Endothelial cell of umbilical vein (primary cell): Measurements from ENCODE around the gene GTF2IRD1. TPM values are rescaled to one million over a fixed set of nuclear protein-coding genes. Genes with fewer than 3 reads are reported as not detected.

Experiments used
- BruUV-seq: library from RNA; stranded (reverse); fragments of 400-500 nt; replicated peaks from 2 replicates; lab custom pipeline; 2021; lab: Mats Ljungman, UMichigan
- CTCF ChIA-PET: fragments of 300-600, 350-600 bp; sonication (Branson Sonifier 250); formaldehyde crosslinking; loops from one replicate; lab custom pipeline; 2021; ENCODE audit warnings: antibody characterized with exemption, inconsistent platforms; lab: Charles Lee
- POLR2A ChIA-PET: fragments of 300-600, 350-600 bp; sonication (Branson Sonifier 250); formaldehyde crosslinking; loops from one replicate; lab custom pipeline; 2021; ENCODE audit warnings: antibody characterized with exemption, inconsistent platforms; lab: Charles Lee
- DNase-seq: peaks from one replicate; pipeline ENCODE4 v3.0.0-alpha.2; 2011; ENCODE audit warnings: low read depth, low spot score
- FAIRE-seq: peaks from 2 replicates; lab custom pipeline; 2011; peaks lifted over from hg19 to GRCh38; lab: Jason Lieb, UNC
- H2AFZ ChIP-seq: 2 replicates; pipeline ENCODE4 v1.6.0; 2012; ENCODE audit warnings: low read depth, low read length, control low read depth, inconsistent platforms
- H3K27ac ChIP-seq: 2 replicates; pipeline ENCODE4 v1.5.1; 2011; ENCODE audit warnings: low read depth, mild to moderate bottlenecking, control low read depth, low read length, moderate library complexity; ENCODE audit not compliant: insufficient read depth
- H3K27me3 ChIP-seq, 2 experiments: 2 replicates each; pipeline versions ENCODE4 v1.6.0 to v1.6.1; 2011; ENCODE audit warnings: low read length in 2 of 2, mixed read lengths in 1 of 2; ENCODE audit not compliant: control insufficient read depth in 2 of 2, insufficient read depth in 2 of 2
- H3K36me3 ChIP-seq, 2 experiments: 2 replicates in 1 of 2; 3 replicates in 1 of 2; pipeline ENCODE4 v1.5.1; 2011; ENCODE audit warnings: low read length in 2 of 2, mild to moderate bottlenecking in 1 of 2, moderate library complexity in 1 of 2; ENCODE audit not compliant: control insufficient read depth in 2 of 2, insufficient read depth in 2 of 2; ENCODE audit errors: extremely low read depth in 1 of 2
- H3K4me1 ChIP-seq: 3 replicates; pipeline ENCODE4 v1.5.1; 2011; ENCODE audit warnings: mild to moderate bottlenecking, low read length; ENCODE audit not compliant: control insufficient read depth, insufficient read depth; ENCODE audit errors: extremely low read depth
- H3K4me2 ChIP-seq: 2 replicates; pipeline ENCODE4 v1.6.1; 2011; ENCODE audit warnings: low read length, control low read depth, mixed read lengths; ENCODE audit not compliant: insufficient read depth
- H3K4me3 ChIP-seq, 3 experiments: fragments of 200-600 bp in 1 of 3; sonication (generic), shearing (Covaris generic) in 1 of 3; replicated peaks in 1 of 3; 2 replicates each; pipeline ENCODE4 v1.5.1; 2011 to 2016; ENCODE audit warnings: control low read depth in 3 of 3, low read length in 3 of 3, mild to moderate bottlenecking in 2 of 3, inconsistent platforms in 1 of 3, low read depth in 1 of 3, moderate library complexity in 1 of 3; ENCODE audit not compliant: insufficient read depth in 1 of 3
- H3K79me2 ChIP-seq: 2 replicates; pipeline ENCODE4 v1.6.0; 2012; ENCODE audit warnings: low read length, inconsistent platforms; ENCODE audit not compliant: control insufficient read depth, insufficient read depth
- H3K9ac ChIP-seq: replicated peaks from 2 replicates; pipeline ENCODE3; 2011; ENCODE audit warnings: low read length, control low read depth; ENCODE audit not compliant: insufficient read depth; ENCODE audit errors: extremely low read depth
- H3K9me1 ChIP-seq: replicated peaks from 3 replicates; pipeline ENCODE4 v1.6.0; 2011; ENCODE audit warnings: mild to moderate bottlenecking, low read length; ENCODE audit not compliant: control insufficient read depth, insufficient read depth; ENCODE audit errors: extremely low read depth
- H3K9me3 ChIP-seq: replicated peaks from 2 replicates; pipeline ENCODE4 v1.5.1; 2012; ENCODE audit warnings: low read length, inconsistent platforms; ENCODE audit not compliant: control insufficient read depth, insufficient read depth
- H4K20me1 ChIP-seq: replicated peaks from 2 replicates; pipeline ENCODE3; 2011; ENCODE audit warnings: mild to moderate bottlenecking, low read length; ENCODE audit not compliant: control insufficient read depth, insufficient read depth; ENCODE audit errors: extremely low read depth
- CTCF ChIP-seq, 2 donors: IDR thresholded peaks; 1 replicate in 1 of 2; 2 replicates in 1 of 2; pipeline ENCODE4 v1.5.1; 2011; ENCODE audit warnings: low read length in 2 of 2, mild to moderate bottlenecking in 2 of 2, moderate library complexity in 2 of 2, control low read depth in 1 of 2, inconsistent platforms in 1 of 2, low read depth in 1 of 2; ENCODE audit not compliant: insufficient read depth in 1 of 2; ENCODE audit errors: extremely low read depth in 1 of 2
- EZH2 ChIP-seq: IDR thresholded peaks from 2 replicates; pipeline ENCODE4 v1.6.1; 2012; ENCODE audit warnings: borderline replicate concordance, low read depth, mild to moderate bottlenecking, moderate library complexity, low read length, inconsistent platforms; ENCODE audit not compliant: severe bottlenecking
- FOS ChIP-seq: IDR thresholded peaks from 2 replicates; pipeline ENCODE4 v1.6.1; 2011; ENCODE audit warnings: mild to moderate bottlenecking, low read length, moderate library complexity, borderline replicate concordance; ENCODE audit not compliant: insufficient read depth
- GATA2 ChIP-seq: IDR thresholded peaks from 2 replicates; pipeline ENCODE4 v1.7.0; 2011; ENCODE audit warnings: low read depth, mild to moderate bottlenecking, moderate library complexity, mixed read lengths, low read length; ENCODE audit not compliant: insufficient read length, insufficient read depth
- JUN ChIP-seq: IDR thresholded peaks from 2 replicates; pipeline ENCODE4 v1.6.1; 2011; ENCODE audit warnings: borderline replicate concordance, low read depth; ENCODE audit not compliant: insufficient read length, insufficient read depth
- MYC ChIP-seq: IDR thresholded peaks from one replicate; pipeline ENCODE4 v1.6.1; 2011; ENCODE audit warnings: mild to moderate bottlenecking, low read depth, low read length
- POLR2A ChIP-seq: IDR thresholded peaks from 2 replicates; pipeline ENCODE4 v1.6.1; 2012; ENCODE audit warnings: low read depth, mild to moderate bottlenecking, control low read depth, low read length
- dilution Hi-C: fragments of 300-500 bp; cut with MboI; formaldehyde crosslinking; loops from one replicate; pipeline ENCODE4 v1.15.0; 2019; ENCODE audit warnings: low sequenced_read_pairs; ENCODE audit not compliant: extremely low pct_ligation_motif_present
- intact Hi-C: fragments of 100-400 bp; cut with micrococcal nuclease; formaldehyde crosslinking; loops from one replicate; pipeline ENCODE4 v1.10.0; 2022
- polyA plus RNA-seq, 4 experiments: library from polyadenylated mRNA; depleted of rRNA in 3 of 4; stranded (reverse) in 3 of 4; unstranded in 1 of 4; fragments of >200 nt; gene quantifications; 2 replicates each; pipeline versions ENCODE4 v1.2.1 to v1.2.3, GENCODE V29; 2011 to 2012; ENCODE audit warnings: missing spikeins in 1 of 4
- total RNA-seq: library from RNA; stranded (reverse); gene quantifications from 2 replicates; pipeline ENCODE4 v1.2.3, GENCODE V29; 2021

Gene GTF2IRD1
- total and polyA plus RNA-seq, 2 donors (not counting 3 experiments of a cell fraction or from before 2014, with no cell fraction given): 14.2 to 24.2 TPM

- FAIRE-seq: no peak
- no peak for TF ChIP-seq CTCF (IDR thresholded peaks at IDR 0.05; ENCODE audit: extremely low read depth in 1 of 2, insufficient read depth in 1 of 2, low read depth in 1 of 2, low read length in 2 of 2)
- no peak for TF ChIP-seq GATA2
- no peaks in the 10 kb centered on the region for H3K27me3 ChIP-seq
- ChIA-PET CTCF (interaction anchor here (1.1 kb wide), 1 partner anchor 83 kb away, joined by 3 read pairs; no protein-coding TSS in a partner anchor), POLR2A (no interaction called here)
- H3K4me2 ChIP-seq: no peak overlapping the region
- H4K20me1 ChIP-seq: no peaks in the 10 kb centered on the region
- dilution Hi-C loops: no loop called here
- no peak overlapping the region for H3K4me3 ChIP-seq
- H3K79me2 ChIP-seq: no peaks in the 10 kb centered on the region
- no peaks in the 10 kb centered on the region for H3K9me1 ChIP-seq
- H2AFZ ChIP-seq: no peak overlapping the region
- no peak overlapping the region for H3K9ac ChIP-seq
- H3K27ac ChIP-seq: no peak overlapping the region
- no TSS peak for BruUV-seq
- intact Hi-C loops: no loop called here
- no peaks in the 10 kb centered on the region for H3K4me1 ChIP-seq
- H3K9me3 ChIP-seq: no peaks in the 10 kb centered on the region
- peaks cover under 1 to 8% of the 10 kb centered on the region in 2 experiments for H3K36me3 ChIP-seq
- DNase-seq: no peak
Observed at GRCh38 chr7:74526780-74527179, 73.1 kb downstream of the GTF2IRD1 start.

GRCh38 chr7:74527842-74528241 is 74.1 kb downstream of the GTF2IRD1 start:
- no peaks in the 10 kb centered on the region for H3K4me1 ChIP-seq
- TF ChIP-seq MYC (no peak), CTCF (IDR thresholded peaks at IDR 0.05; ENCODE audit: extremely low read depth in 1 of 2, insufficient read depth in 1 of 2, low read depth in 1 of 2, low read length in 2 of 2) (no peak), JUN (no peak), GATA2 (no peak), EZH2 (no peak), POLR2A (no peak), FOS (no peak)
- ChIA-PET CTCF (interaction anchor here (1.2 kb wide), 1 partner anchor 39 kb away, joined by 3 read pairs; no protein-coding TSS in a partner anchor), POLR2A (no interaction called here)
- no peaks in the 10 kb centered on the region for H3K27me3 ChIP-seq
- no peaks in the 10 kb centered on the region for H4K20me1 ChIP-seq
- dilution Hi-C loops: no loop called here
- H3K4me2 ChIP-seq: no peak overlapping the region
- no peaks in the 10 kb centered on the region for H3K79me2 ChIP-seq
- H3K36me3 ChIP-seq: peaks cover 0 to 12% of the 10 kb centered on the region in 2 experiments
- BruUV-seq: no TSS peak
- H3K9me1 ChIP-seq: no peaks in the 10 kb centered on the region
- FAIRE-seq: no peak
- no peak for DNase-seq
- no peak overlapping the region for H3K4me3 ChIP-seq
- no peaks in the 10 kb centered on the region for H3K9me3 ChIP-seq
- H2AFZ ChIP-seq: no peak overlapping the region
- no peak overlapping the region for H3K9ac ChIP-seq
- H3K27ac ChIP-seq: no peak overlapping the region
- intact Hi-C loops: no loop called here
